ENCODE measurements around the gene AOPEP. TPM values are rescaled to one million over a fixed set of nuclear protein-coding genes. Genes with fewer than 3 reads are reported as not detected.

AOPEP gene
- total RNA-seq, 2 experiments from 2014 or later, result 13.5 to 17.0 TPM

- POLR2A ChIA-PET, result interaction anchor here (1.4 to 1.6 kb wide), 2 partner anchors 18 to 96 kb away, joined by 4 read pairs; no protein-coding TSS in a partner anchor
Measured at GRCh38 chr9:94899464-94900221, 173.1 kb downstream of the AOPEP start.

DNA sequence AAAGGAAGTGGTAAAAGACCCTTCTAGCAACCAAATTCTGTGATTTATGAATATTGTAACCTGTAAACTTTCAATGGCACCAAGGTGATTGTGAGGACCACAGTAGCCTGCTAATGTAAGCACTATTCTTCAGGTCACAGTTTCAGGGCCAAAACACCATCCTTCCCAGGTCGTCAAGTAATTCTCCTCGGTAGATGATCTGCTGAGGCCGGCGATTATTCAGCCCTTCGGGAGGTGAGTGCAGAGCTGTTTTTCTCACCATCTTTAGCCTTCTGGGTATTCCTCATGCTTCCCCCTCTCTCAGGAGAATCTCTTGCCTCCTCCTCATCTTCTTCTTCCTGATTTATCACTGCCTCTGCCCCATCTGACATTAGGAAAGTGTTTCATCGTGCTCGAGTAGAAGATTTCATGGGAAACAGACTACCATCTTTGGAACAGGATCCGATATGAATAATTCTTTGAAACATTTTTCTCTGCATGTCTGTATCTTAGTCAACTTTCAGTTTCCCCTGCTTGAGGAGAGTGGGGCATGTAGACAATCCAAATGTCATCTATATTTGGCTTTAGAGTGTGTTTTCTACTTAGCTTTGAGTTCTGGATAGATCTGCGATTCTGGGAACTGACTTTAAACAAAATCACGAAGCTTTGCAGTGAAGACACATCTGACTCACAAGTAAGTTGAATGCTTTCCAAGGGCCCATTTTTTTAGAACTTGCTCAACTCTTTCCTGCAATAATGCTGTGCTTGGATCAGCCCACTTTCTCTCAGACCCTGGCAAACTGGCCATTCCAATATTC, 173.9 kb downstream of the AOPEP start:
- H3K27me3 Mint-ChIP-seq, result no peaks in the 10 kb centered on the region
- peaks cover 43% of the 10 kb centered on the region for H3K4me1 Mint-ChIP-seq
- no peaks in the 10 kb centered on the region for H3K9me3 Mint-ChIP-seq
- peak overlapping the region; percentile 10 for H3K4me3 Mint-ChIP-seq
- ChIA-PET POLR2A (interaction anchor here (1.4 to 1.6 kb wide), 2 partner anchors 19 to 97 kb away, joined by 4 read pairs; no protein-coding TSS in a partner anchor), CTCF (no interaction called here)
- H3K27ac Mint-ChIP-seq, result peak overlapping the region; percentile 78
- H3K36me3 Mint-ChIP-seq (ENCODE audit: low read depth), result no peaks in the 10 kb centered on the region
- DNase-seq, result no peak

More at GRCh38 chr9:94899464-94900221, 173.1 kb downstream of the AOPEP start:
- Mint-ChIP-seq H3K27me3 (no peaks in the 10 kb centered on the region), H3K27ac (peak overlapping the region; percentile 66), H3K36me3 (ENCODE audit: low read depth) (no peaks in the 10 kb centered on the region), H3K9me3 (no peaks in the 10 kb centered on the region), H3K4me3 (no peak overlapping the region), H3K4me1 (peaks cover 45% of the 10 kb centered on the region)
- CTCF ChIA-PET, result no interaction called here
- no peak for DNase-seq

DNA sequence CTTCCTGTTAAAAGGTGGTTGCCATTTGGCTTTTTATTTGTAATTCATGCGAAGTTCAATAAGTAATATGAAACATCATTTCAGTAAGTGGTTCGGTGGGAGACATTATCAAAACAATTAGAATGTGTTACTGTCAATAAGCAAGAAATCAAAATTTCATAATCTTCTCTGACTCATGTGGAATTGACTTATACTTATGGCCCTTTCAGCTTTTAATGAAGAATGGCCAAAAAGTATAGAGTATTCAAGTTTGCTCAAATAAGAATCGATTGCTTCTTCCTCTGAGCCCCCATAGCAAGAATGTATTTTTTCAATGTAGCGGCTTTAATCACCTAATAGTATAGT, 174.5 kb downstream of the AOPEP start:
- POLR2A ChIA-PET, result interaction anchor here (1.4 to 1.6 kb wide), 2 partner anchors 20 to 97 kb away, joined by 4 read pairs; no protein-coding TSS in a partner anchor
- no peaks in the 10 kb centered on the region for H3K36me3 Mint-ChIP-seq (ENCODE audit: low read depth)
- no peak for DNase-seq
- H3K4me3 Mint-ChIP-seq, result no peak overlapping the region
- H3K27me3 Mint-ChIP-seq, result no peaks in the 10 kb centered on the region
- H3K27ac Mint-ChIP-seq, result peak overlapping the region; percentile 78
- H3K9me3 Mint-ChIP-seq, result no peaks in the 10 kb centered on the region
- H3K4me1 Mint-ChIP-seq, result peaks cover 37% of the 10 kb centered on the region
- CTCF ChIA-PET, result no interaction called here

DNA sequence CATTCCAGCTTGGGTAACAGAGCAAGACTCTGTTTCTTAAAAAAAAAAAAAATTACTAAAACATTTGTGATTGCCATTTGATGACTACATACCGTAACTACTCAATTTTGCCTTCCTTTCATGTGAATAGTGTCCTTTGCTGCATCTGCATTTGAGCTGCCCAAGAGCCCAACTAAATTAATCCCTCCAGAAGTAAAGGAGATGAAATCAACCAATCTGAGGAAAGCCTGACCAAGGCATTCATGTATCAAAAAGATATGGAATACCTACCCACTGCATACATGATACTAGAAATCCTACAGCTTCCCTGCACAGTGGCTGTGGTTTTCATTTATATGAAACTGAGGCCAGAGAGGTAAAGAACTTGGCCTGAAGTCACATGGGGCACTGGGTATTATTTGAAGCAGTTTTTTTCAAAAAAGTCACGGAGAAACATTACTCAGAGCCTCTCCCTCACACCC, 177.5 kb downstream of the AOPEP start:
- ChIA-PET CTCF (interaction anchor here (0.7 kb wide), 1 partner anchor 122 kb away, joined by 3 read pairs; no protein-coding TSS in a partner anchor), POLR2A (no interaction called here)
- H3K27ac Mint-ChIP-seq, result no peak overlapping the region
- H3K27me3 Mint-ChIP-seq, result no peaks in the 10 kb centered on the region
- peaks cover 39% of the 10 kb centered on the region for H3K4me1 Mint-ChIP-seq
- no peaks in the 10 kb centered on the region for H3K9me3 Mint-ChIP-seq
- no peak overlapping the region for H3K4me3 Mint-ChIP-seq
- DNase-seq, result no peak
- H3K36me3 Mint-ChIP-seq (ENCODE audit: low read depth), result no peaks in the 10 kb centered on the region

- no peaks in the 10 kb centered on the region for H3K27me3 Mint-ChIP-seq
- DNase-seq, result no peak
- H3K27ac Mint-ChIP-seq, result no peak overlapping the region
- peaks cover 44% of the 10 kb centered on the region for H3K4me1 Mint-ChIP-seq
- H3K4me3 Mint-ChIP-seq, result no peak overlapping the region
- CTCF ChIA-PET, result no interaction called here
- no peaks in the 10 kb centered on the region for H3K9me3 Mint-ChIP-seq
- no peaks in the 10 kb centered on the region for H3K36me3 Mint-ChIP-seq (ENCODE audit: low read depth)
- POLR2A ChIA-PET, result no interaction called here
Measured at GRCh38 chr9:94904806-94905205, 178.3 kb downstream of the AOPEP start.

DNA sequence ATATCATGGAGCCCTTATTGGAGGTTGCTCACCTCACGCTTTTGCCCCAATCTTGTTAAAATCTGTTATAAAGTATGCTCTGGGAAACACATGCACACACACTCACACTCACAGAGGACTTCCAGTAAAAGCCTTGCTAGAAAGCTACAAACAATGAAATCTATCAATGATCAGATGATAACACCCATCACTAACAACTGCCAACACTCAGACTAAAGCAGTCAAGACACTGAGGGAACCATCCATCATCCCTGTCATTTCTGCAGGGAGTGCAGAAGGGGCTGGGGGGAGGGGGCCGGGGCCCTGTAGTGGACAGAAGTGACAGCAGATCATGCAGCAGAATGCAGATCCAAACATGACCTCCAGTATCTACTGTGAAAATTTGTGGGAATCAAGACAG, 179.1 kb downstream of the AOPEP start:
- peaks cover 40% of the 10 kb centered on the region for H3K4me1 Mint-ChIP-seq
- DNase-seq, result no peak
- no peaks in the 10 kb centered on the region for H3K9me3 Mint-ChIP-seq
- H3K36me3 Mint-ChIP-seq (ENCODE audit: low read depth), result no peaks in the 10 kb centered on the region
- H3K4me3 Mint-ChIP-seq, result no peak overlapping the region
- no peaks in the 10 kb centered on the region for H3K27me3 Mint-ChIP-seq
- ChIA-PET CTCF (no interaction called here), POLR2A (no interaction called here)
- no peak overlapping the region for H3K27ac Mint-ChIP-seq

DNA sequence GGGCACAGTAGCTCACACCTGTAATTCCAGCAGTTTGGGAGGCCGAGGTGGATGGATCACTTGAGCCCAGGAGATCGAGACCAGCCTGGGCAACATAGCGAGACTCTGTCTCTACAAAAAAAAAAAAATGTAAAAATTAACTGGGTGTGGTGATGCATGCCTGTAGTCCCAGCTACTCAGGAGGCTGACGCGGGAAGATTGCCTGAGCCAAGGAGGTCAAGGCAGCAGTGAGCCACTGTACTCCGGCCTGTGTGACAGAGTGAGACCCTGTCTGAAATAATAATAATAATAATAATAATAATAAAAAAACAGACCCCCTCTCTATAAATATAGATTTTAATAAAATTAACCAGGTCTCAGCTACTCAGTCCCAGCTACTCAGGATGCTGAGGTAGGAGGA, 179.7 kb downstream of the AOPEP start:
- Mint-ChIP-seq H3K9me3 (no peaks in the 10 kb centered on the region), H3K27me3 (no peaks in the 10 kb centered on the region), H3K36me3 (ENCODE audit: low read depth) (no peaks in the 10 kb centered on the region), H3K4me3 (no peak overlapping the region), H3K4me1 (peaks cover 35% of the 10 kb centered on the region), H3K27ac (no peak overlapping the region)
- ChIA-PET POLR2A (no interaction called here), CTCF (no interaction called here)
- no peak for DNase-seq

- no peaks in the 10 kb centered on the region for H3K9me3 Mint-ChIP-seq
- H3K36me3 Mint-ChIP-seq (ENCODE audit: low read depth), result no peaks in the 10 kb centered on the region
- ChIA-PET POLR2A (no interaction called here), CTCF (no interaction called here)
- H3K4me3 Mint-ChIP-seq, result no peak overlapping the region
- H3K4me1 Mint-ChIP-seq, result peaks cover 29% of the 10 kb centered on the region
- no peak overlapping the region for H3K27ac Mint-ChIP-seq
- H3K27me3 Mint-ChIP-seq, result no peaks in the 10 kb centered on the region
- DNase-seq, result no peak
Measured at GRCh38 chr9:94906713-94907112, 180.2 kb downstream of the AOPEP start.

DNA sequence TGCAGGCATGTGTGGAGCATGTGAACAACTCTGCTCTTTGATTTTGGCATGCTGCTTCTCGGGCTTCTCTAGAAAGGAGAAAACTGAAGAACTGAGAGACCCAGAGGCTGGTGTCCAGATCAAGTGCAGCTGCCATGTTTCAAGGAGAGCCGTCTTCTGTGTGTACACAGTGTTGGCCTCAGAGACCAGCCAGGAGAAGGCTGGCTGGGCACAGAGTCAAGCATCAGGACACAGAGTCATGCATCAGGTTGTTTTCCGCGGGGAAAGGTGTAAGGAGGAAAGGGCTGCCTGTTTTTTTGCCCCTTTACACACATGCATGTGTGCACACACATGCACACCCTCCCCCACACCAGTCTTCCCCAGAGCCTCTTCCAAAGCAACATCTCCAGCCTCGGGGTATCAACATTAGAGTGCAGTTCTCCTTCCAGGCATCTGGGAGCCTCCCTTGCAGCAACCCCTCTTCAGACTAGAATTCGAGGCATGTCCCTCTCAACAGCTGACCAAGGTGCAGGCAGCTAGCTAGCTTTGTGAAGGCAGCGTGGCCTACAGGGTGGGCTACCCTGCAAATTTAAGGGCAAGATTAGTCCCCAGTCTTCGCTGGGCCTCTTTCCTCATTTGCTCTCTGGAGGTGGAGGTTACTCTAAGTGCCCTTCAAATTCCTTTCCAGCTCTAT, 180.9 kb downstream of the AOPEP start:
- no peaks in the 10 kb centered on the region for H3K36me3 Mint-ChIP-seq (ENCODE audit: low read depth)
- peak overlapping the region; percentile 9 for H3K27ac Mint-ChIP-seq
- no peak overlapping the region for H3K4me3 Mint-ChIP-seq
- DNase-seq, result no peak
- ChIA-PET POLR2A (interaction anchor here (1.9 kb wide), 1 partner anchor 46 kb away, joined by 6 read pairs; no protein-coding TSS in a partner anchor), CTCF (interaction anchor here (1.0 kb wide), 1 partner anchor 27 kb away, joined by 4 read pairs; no protein-coding TSS in a partner anchor)
- H3K27me3 Mint-ChIP-seq, result no peaks in the 10 kb centered on the region
- no peaks in the 10 kb centered on the region for H3K9me3 Mint-ChIP-seq
- H3K4me1 Mint-ChIP-seq, result peaks cover 22% of the 10 kb centered on the region

- no peaks in the 10 kb centered on the region for H3K27me3 Mint-ChIP-seq
- CTCF ChIA-PET, result interaction anchor here (1.0 kb wide), 1 partner anchor 28 kb away, joined by 4 read pairs; no protein-coding TSS in a partner anchor
- no peak overlapping the region for H3K27ac Mint-ChIP-seq
- H3K4me1 Mint-ChIP-seq, result peaks cover 21% of the 10 kb centered on the region
- H3K4me3 Mint-ChIP-seq, result no peak overlapping the region
- H3K36me3 Mint-ChIP-seq (ENCODE audit: low read depth), result no peaks in the 10 kb centered on the region
- no peaks in the 10 kb centered on the region for H3K9me3 Mint-ChIP-seq
- DNase-seq, result no peak
- POLR2A ChIA-PET, result interaction anchor here (1.9 kb wide), 1 partner anchor 47 kb away, joined by 6 read pairs; no protein-coding TSS in a partner anchor
Measured at GRCh38 chr9:94908011-94908563, 181.6 kb downstream of the AOPEP start.

- Mint-ChIP-seq H3K4me1 (peaks cover 19% of the 10 kb centered on the region), H3K9me3 (no peaks in the 10 kb centered on the region), H3K4me3 (no peak overlapping the region), H3K36me3 (ENCODE audit: low read depth) (no peaks in the 10 kb centered on the region), H3K27me3 (no peaks in the 10 kb centered on the region), H3K27ac (no peak overlapping the region)
- ChIA-PET CTCF (no interaction called here), POLR2A (interaction anchor here (1.9 kb wide), 1 partner anchor 47 kb away, joined by 6 read pairs; no protein-coding TSS in a partner anchor)
- no peak for DNase-seq
Measured at GRCh38 chr9:94908583-94909249, 182.2 kb downstream of the AOPEP start.

- H3K36me3 Mint-ChIP-seq (ENCODE audit: low read depth), result no peaks in the 10 kb centered on the region
- no peaks in the 10 kb centered on the region for H3K27me3 Mint-ChIP-seq
- POLR2A ChIA-PET, result interaction anchor here (1.9 kb wide), 1 partner anchor 48 kb away, joined by 6 read pairs; no protein-coding TSS in a partner anchor
- CTCF ChIA-PET, result interaction anchor here (0.6 kb wide), 1 partner anchor 24 kb away, joined by 3 read pairs; no protein-coding TSS in a partner anchor
- no peak overlapping the region for H3K27ac Mint-ChIP-seq
- no peaks in the 10 kb centered on the region for H3K9me3 Mint-ChIP-seq
- H3K4me3 Mint-ChIP-seq, result no peak overlapping the region
- DNase-seq, result peak; percentile 51
- peaks cover 17% of the 10 kb centered on the region for H3K4me1 Mint-ChIP-seq
Measured at GRCh38 chr9:94909250-94909894, 182.9 kb downstream of the AOPEP start.

Data from activated CD4-positive, alpha-beta memory T cell treated with anti-CD3 and anti-CD28 coated beads, Interleukin-2, amount 10 ng/mL, durations not matched to agents 7 days and 5 days (primary cell).